Measurements from ENCODE around the gene FAM174B.

FAM174B gene

GRCh38 chr15:92638709-92639365, 16.7 kb downstream of the FAM174B start:
- DNase-seq (ENCODE audit: low spot score) = no peak

DNA sequence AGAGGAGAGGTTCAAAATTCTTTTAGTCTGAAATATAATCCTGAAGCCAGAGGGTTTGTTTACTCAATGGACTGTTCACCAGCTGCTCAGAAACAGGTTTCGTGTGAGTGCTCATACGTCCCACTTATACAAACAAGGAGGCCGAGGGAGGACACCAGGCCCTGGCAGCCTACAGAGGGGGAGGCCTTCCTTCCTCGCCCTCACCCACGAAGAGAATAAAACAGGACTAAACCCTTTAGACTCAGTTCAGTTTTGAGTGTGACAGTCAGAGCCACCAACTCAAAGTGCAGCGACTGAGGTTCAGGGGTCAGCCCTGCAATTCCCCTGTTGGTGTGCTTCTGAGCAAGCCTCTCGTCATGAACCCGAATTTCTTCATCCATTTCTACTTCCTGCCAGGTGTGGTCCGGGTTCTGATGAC, 17.3 kb downstream of the FAM174B start:
- DNase-seq (ENCODE audit: low spot score) = no peak

GRCh38 chr15:92637626-92638025, 17.9 kb downstream of the FAM174B start:
- DNase-seq (ENCODE audit: low spot score) = no peak

DNA sequence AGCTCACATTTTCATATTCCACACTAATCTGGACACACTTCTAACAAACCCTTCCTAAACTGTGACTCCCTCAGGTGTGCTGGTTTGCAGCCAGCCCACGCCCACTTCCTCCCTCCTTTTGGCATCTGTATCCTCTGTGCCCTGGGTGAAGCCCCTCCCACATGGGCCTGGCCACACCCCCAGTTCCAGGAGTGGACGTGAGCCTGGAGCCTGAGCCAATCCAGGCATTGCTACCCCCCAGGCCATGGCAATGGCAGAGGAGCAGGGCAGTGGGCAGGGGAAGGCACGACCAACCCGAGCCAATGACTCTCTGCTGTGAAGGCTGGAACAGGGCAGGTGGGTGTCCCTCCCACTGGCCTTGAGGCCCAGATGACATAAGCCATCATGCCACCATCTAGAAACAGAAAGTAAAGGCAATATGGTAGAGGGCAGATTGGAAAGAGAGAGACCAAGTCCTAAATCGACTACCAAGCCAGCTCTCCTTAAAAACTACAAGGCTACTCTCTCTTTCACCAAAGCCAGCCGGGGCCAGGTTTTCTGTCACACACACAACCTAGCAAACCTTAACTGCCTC, 18.6 kb downstream of the FAM174B start:
- DNase-seq (ENCODE audit: low spot score) = no peak

GRCh38 chr15:92636401-92636907, 19.1 kb downstream of the FAM174B start:
- DNase-seq (ENCODE audit: low spot score) = no peak

DNA sequence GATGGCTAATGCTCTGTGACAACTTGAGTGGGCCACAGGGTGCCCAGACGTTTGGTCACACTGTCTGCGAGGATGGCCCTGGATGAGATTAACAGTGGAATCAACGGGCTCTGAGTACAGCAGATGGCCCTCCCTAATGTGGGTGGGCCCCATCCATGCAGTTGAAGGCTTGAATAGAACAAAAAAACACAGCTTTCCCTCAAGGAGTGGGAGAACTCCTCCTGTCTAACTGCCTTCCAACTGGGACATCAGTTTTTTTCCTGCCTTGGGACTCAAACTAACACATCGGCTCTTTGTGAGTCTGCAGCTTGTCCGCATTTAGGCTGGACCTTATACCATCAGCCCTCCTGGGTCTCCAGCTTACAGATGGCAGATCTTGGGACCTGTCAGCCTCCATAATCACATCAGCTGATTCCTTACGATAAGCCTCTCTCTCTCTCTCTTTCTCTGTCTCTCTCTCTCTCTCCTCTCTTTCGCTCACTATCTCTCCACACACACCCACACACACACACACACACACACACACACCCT, 20.8 kb downstream of the FAM174B start:
- DNase-seq (ENCODE audit: low spot score) = no peak

GRCh38 chr15:92634060-92634459, 21.5 kb downstream of the FAM174B start:
- no peak for DNase-seq (ENCODE audit: low spot score)

DNA sequence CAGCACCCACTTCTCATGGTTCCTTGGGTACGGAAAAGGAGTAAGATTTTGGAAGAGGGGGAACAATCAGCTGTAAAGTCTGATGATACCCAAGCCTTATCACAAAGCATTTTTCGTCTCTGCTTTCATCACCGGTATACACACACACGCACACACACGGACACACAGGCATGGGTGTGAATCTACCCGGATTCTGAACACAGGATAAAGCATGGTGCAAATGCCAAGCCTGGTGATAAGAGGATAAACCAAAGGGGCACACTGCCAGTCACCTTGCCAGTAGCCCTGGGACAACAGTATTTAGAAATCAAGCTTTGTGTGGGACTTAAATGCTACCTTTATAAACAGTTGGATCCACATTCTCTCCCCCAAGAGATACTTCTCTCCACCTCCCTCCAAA, 22.2 kb downstream of the FAM174B start:
- no peak for DNase-seq (ENCODE audit: low spot score)

DNA sequence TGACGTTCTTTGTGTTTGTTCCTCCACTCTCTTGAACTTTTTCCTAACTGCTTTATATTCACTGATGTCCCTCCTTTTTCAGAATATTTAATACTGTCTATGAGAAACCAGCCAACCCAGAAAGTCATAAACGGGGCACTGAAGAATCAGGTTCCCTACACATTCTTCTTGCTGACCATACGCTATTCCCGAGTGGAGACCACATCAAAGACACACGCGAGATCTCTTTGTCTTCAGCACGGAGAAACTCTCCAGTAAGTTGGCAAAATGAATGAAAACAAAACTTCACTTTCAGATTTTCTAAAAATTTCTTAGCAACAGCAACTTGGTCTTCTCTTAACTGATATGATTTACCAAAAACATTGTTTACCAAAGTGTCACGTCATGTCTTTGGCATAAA, 22.6 kb downstream of the FAM174B start:
- DNase-seq (ENCODE audit: low spot score) = no peak

DNA sequence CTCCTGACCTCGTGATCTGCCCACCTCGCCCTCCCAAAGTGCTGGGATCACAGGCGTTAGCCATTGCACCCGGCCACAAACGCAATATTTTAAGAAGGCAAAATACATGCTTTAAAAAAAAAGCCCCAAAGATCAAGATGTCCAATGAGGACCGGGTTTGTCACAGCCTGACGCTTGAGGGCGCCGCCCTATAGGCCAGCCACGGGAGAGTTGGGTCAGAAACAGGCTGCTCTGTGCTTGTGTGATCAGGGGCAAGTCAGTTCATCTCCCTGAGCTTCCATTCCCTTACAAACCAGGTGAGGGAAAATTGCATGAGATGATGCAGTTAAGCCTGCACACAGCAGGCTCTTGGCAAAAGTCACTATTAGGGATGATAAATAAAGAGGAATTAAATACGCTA, 23.9 kb downstream of the FAM174B start:
- DNase-seq (ENCODE audit: low spot score) = no peak

DNA sequence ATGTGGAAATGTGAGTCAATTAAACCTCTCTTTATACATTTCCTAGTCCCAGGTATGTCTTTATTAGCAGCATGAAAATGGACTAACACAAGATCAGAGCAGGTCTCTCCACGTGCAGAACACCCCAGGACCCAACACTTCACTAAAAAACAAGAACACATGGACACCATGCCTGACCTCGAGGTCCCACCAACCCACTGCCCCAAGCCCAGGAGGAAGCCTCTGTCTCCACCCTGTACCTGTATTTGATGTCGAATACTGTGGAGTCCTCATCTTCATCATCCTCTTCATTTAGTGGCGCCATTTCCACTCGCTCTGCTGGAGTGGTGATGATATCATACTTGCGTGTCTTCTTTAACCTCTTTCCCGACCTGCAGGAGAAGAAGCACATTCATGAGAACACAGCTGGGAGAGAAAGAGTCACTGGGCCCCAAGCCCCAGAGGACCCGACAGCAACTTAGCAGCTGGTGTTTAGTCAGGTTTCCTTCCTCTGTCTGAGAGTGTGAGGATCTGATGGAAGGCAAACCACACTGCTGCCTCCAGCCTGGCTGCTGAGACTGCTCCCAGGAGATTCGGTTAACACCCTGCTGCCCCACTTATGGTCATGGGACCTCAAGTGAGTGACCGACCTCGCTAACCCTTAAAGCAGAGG, 25.5 kb downstream of the FAM174B start:
- no peak for DNase-seq (ENCODE audit: low spot score)

GRCh38 chr15:92629276-92629974, 26.1 kb downstream of the FAM174B start:
- DNase-seq (ENCODE audit: low spot score) = no peak

GRCh38 chr15:92627014-92627413, 28.6 kb downstream of the FAM174B start:
- DNase-seq (ENCODE audit: low spot score) = no peak

DNA sequence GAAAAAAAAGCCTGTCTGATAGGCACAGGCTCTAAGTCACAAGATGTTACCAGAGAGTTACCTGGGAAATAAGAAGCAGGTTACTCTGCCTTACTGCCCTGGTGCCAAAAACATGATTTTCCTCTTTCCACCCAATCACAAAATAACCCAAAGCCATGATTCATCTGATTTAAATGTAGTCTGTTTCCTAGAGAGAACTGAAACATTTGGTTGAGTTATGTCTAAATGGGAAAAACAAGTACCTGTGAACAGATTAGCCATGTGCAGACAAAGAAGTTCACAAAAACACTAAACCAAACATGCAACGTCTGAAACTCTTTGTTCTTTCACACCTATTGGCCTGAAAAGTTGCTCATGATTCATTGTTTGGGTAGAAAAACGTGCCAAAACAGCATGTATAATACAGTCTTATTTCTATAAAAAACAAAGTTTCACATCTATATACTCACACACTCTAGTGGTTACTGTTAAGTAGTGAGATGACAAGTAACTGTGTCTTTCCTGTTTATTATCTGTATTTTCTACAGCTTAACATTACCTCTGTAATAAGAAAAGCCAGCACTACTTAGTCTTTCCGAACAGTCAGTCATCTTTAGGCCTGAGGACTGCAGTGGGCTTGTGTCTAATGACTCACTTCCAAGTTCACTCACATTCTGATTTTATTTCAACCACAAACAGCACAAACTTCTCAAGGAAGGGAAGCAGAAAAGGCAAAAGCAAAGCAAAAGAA, 30.2 kb downstream of the FAM174B start:
- no peak for DNase-seq (ENCODE audit: low spot score)

DNA sequence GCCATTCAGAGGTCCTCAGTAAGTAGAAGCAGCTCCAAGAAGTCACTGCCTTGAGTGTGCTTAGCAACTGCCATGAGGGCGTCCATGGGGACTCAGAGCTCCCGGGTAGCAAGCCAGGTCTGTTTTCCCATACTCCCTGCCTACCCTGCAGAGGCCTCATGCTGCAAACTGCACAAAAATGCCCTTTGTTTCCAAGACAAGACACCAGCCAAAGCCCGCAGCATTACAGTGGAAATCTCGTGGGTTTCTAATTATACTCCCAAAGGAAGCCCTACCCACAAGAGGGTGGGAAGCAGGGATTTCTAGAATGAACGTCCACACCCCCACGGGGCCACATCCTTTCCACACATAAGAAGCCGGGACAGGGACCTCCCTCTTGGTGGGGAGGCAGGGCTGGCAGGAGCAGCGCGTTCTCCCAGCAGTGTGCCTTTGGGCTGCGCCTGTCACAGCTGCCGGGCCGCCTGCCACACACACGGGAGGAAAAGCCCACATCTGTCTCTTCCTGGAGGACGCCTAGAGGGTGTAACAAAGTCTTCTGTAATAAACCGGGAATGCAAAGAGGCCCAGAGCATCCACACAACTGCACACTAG, 31.1 kb downstream of the FAM174B start:
- no peak for DNase-seq (ENCODE audit: low spot score)

GRCh38 chr15:92623435-92623834, 32.1 kb downstream of the FAM174B start:
- no peak for DNase-seq (ENCODE audit: low spot score)

- no peak for DNase-seq (ENCODE audit: low spot score)
Measured at GRCh38 chr15:92621972-92622533, 33.5 kb downstream of the FAM174B start.

GRCh38 chr15:92620991-92621390, 34.6 kb downstream of the FAM174B start:
- DNase-seq (ENCODE audit: low spot score) = no peak

GRCh38 chr15:92619145-92620101, 36.2 kb downstream of the FAM174B start:
- no peak for DNase-seq (ENCODE audit: low spot score)

Data from RKO (cell line).